NCI-H1092 treated with DMSO at 0.1 percent for 48 hours (cell line): ENCODE measurements around the gene ARPP21.
"Not testable (repeated sequence)": the region's sequence is repeated elsewhere in the genome, so short reads cannot be mapped to it uniquely, and the experiment has no call there.

Experiments
- DNase-seq: peaks from one replicate; lab custom pipeline; 2025; lab: John Stamatoyannopoulos, UW

The ARPP21 gene

DNA sequence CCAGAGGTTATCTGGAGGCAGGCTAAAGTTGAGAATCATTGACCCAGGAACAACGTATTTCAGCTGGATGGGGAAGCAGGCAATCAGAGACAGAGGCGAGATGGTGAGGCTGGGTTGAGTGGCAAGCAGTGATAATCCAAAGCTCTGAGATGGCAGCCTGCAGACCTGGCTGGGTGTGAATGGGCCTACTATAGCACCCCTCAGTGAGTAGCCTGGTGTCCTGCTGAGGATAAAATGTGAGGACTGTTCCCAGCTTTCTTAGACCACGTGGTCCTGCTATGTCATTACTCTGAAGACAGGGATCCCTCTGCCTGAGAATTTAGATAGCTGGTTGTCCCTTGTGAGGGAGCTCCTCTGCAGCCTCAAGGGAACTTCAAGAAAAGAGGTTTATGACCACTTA lies 141.5 kb downstream of the ARPP21 start:
- no peak for DNase-seq

DNA sequence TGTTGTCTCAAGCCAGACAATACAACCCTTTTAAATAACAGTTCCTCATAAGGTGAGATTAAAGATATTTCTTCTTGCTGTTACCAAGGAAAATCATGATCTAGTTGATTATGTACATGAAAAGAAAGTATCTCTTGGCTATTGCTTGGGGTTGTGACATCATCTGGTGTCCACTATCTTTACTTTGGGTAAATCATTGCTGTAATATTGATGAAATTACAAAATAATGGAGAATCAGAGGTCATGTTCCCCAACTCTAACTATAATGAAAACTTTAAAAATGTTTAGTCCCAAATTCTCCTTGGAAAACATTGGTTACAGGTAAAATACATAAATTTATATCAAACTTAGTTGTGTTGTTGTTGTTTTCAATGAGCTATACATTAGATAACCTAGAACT lies 142.2 kb downstream of the ARPP21 start:
- DNase-seq: no peak

- no peak for DNase-seq
These were observed 143.0 kb downstream of the ARPP21 start for GRCh38 chr3:35782355-35782754.

- peak; percentile 44 for DNase-seq
These were observed 144.8 kb downstream of the ARPP21 start for GRCh38 chr3:35784169-35784568.

DNA sequence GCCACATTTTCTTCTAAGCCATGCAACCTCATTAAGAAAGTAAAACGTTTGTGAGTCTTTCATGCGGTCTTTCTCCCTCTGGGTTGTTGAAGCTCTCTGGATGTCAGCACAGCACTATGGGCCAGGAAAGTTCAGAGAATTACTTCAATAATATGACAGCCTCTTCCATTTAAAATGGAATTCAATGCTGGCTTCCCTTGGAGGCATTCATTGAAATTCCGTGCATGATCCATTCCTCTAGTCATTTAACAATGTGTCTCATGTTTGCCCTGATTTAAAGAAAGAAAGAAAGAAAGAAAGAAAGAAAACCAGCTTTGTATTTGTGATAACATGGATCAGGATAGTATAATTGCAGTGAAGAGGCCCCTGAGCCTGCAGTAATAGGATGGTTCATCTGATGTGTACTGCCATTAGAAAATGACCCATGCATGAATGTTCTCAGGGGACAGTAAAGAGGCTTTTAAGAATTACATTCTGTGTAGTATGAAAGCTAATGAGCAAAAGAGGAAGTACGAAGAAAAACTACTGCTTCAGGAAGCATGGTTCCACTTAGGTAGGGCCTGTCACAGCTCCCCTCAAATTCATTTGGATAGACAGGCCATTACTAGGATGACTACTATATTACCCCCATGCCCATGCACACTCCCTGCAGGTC lies 146.0 kb downstream of the ARPP21 start:
- DNase-seq: no peak

DNA sequence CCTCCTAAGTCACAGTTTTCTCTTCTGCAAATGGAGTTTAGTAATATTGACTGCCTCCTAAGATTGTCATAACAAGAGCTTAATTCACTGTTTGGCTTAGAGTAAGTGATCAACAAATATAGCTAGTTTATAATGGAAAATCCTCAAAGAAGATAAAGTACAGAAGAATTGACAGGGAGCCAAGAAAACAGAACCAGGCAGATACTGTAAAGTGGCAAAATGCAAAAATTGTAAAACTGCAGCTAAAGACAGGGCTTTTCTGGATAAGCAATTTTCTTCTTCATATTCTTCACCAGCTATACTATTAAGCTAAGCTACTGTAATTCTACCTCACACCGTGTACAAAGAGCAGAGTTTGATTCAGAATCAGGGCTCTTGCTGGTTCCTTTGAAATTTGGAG lies 148.6 kb downstream of the ARPP21 start:
- DNase-seq: no peak

GRCh38 chr3:35789042-35789831 lies 149.9 kb downstream of the ARPP21 start:
- DNase-seq: no peak

DNA sequence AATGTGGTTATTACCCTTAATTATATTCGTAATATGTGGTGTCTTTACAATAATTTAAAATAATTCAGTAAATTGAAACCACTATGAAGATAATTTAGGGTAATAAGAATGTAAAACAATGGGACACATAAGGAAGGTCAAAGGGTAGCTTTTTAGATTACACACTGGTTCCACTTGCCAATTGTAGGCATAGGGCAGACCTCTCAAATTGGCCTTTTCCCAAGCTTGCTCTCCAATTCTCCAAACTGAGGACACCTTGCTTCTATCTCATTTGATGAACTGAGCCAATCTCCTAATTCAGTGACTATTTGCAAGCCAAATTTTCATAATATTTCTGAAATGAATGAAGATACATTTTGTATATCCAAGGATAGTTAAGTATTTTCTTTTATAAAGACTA lies 151.4 kb downstream of the ARPP21 start:
- DNase-seq: no peak

GRCh38 chr3:35793667-35794066 lies 154.3 kb downstream of the ARPP21 start:
- no peak for DNase-seq

DNA sequence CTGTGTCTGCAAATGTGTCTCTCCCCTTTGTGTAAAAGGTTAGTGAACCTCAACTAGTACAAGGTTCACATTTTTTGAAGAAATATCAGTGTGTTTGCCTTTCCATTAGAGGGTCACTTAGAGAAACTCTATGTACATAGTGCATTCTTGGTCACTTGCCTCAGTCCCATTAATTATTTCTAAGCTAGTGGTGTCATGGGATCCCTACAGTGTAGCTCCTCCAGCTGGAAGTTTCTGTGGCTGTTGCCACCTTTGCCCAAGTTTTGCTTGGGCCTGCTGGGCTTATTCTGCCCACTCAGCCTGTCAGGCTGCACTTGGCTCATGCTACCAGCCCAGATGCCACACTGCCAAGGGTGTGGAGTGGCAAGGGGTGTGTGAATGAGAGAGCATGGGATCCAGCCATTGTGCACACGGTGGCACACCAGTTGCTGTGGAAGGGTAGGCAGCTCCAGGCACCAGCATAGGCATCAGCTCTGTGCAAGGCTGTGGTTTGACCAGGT lies 161.7 kb downstream of the ARPP21 start:
- no peak for DNase-seq

DNA sequence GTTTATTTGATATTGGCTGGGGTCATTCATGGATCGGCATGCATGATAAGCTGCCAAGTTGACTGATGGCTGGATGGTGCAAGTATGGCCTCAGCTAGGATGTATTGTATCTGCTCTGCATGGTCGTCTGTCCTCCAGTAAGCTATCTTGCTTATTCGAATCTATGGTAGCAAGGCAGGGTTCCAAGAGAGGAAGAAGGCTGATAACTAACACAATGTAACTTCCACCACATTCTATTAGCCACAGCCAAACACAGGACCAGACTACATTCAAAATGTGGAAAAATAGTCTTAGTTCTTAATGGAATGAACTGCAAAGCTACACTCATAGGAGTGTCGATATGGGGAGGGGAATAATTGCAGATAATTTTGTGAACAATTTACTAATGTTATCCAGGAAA lies 175.2 kb downstream of the ARPP21 start:
- DNase-seq: no peak

DNA sequence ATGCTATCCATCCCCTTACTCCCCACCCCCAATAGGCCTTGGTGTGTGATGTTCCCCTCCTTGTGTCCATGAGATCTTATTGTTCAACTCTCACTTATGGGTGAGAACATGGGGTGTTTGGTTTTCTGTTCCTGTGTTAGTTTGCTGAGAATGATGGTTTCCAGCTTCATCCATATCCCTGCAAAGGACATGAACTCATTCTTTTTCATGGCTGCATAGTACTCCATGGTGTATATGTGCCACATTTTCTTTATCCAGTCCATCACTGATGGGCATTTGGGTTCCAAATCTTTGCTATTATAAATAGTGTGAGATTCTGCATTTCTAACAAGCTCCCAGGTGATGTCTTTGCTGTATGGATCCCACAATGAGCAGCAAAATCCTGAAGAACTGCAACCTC lies 176.5 kb downstream of the ARPP21 start:
- DNase-seq: not testable (repeated sequence)

- no peak for DNase-seq
These were observed 177.9 kb downstream of the ARPP21 start for GRCh38 chr3:35817216-35817615.

DNA sequence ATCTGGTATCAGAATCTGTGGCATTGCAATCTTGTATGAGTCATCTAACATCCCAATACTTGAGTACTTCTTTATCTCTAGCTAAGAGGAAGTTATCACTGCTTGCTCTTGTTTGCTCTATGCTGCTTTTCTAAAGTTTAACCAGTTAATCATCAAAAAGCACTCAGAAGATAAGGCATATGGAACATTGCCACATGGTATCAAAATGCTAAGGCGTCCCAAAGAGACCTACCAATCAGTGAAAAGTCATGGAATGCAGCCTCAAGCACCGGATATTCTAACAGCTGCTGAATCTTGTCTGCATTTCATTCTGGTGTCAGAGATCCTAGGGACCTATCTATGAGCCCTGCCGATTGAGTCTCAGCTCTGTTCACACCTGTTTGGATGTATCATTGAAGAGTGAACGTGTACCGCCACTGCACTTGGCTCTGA lies 192.8 kb downstream of the ARPP21 start:
- DNase-seq: no peak
